Mesenchymal stem cell (in vitro differentiated cells and primary cell): ENCODE measurements around the gene TOM1L2.

Experiments used
- DNase-seq: peaks from one replicate; pipeline ENCODE4 v3.0.0-alpha.2; 2013
- H2AFZ ChIP-seq: one replicate; pipeline ENCODE4 v1.6.1; 2013; ENCODE audit warnings: low read depth, mild to moderate bottlenecking, control low read depth, inconsistent platforms, low read length, moderate library complexity
- H2AK5ac ChIP-seq: 2 replicates; pipeline ENCODE4 v1.6.1; 2013; ENCODE audit warnings: low read length, moderate library complexity, mild to moderate bottlenecking, inconsistent platforms; ENCODE audit not compliant: severe bottlenecking
- H2BK120ac ChIP-seq: one replicate; pipeline ENCODE4 v1.6.1; 2013; ENCODE audit warnings: low read depth, mild to moderate bottlenecking, inconsistent platforms, low read length, moderate library complexity
- H2BK12ac ChIP-seq, 2 experiments: one replicate each; pipeline ENCODE4 v1.6.1; 2013; ENCODE audit warnings: inconsistent platforms in 2 of 2, low read length in 2 of 2, mild to moderate bottlenecking in 2 of 2, moderate library complexity in 2 of 2, control low read depth in 1 of 2
- H2BK15ac ChIP-seq: one replicate; pipeline ENCODE4 v1.6.1; 2013; ENCODE audit warnings: mild to moderate bottlenecking, low read depth, inconsistent platforms; ENCODE audit not compliant: poor library complexity, severe bottlenecking
- H2BK5ac ChIP-seq: 2 replicates; pipeline ENCODE4 v1.6.1; 2013; ENCODE audit warnings: low read depth, mild to moderate bottlenecking, low read length, control low read depth, inconsistent platforms; ENCODE audit not compliant: poor library complexity, severe bottlenecking
- H3K14ac ChIP-seq, 2 experiments: one replicate each; pipeline ENCODE4 v1.6.1; 2013; ENCODE audit warnings: inconsistent platforms in 2 of 2, low read length in 2 of 2, control low read depth in 1 of 2, mild to moderate bottlenecking in 1 of 2, moderate library complexity in 1 of 2
- H3K18ac ChIP-seq, 2 experiments: one replicate each; pipeline ENCODE4 v1.6.1; 2013; ENCODE audit warnings: inconsistent platforms in 2 of 2, low read length in 2 of 2, control low read depth in 1 of 2, low read depth in 1 of 2, mild to moderate bottlenecking in 1 of 2
- H3K23ac ChIP-seq, 2 experiments: one replicate each; pipeline ENCODE4 v1.6.1; 2013; ENCODE audit warnings: inconsistent platforms in 2 of 2, low read length in 2 of 2, mild to moderate bottlenecking in 2 of 2, moderate library complexity in 2 of 2, control low read depth in 1 of 2
- H3K27ac ChIP-seq: 2 replicates; pipeline ENCODE4 v1.5.1; 2013; ENCODE audit warnings: mild to moderate bottlenecking, moderate library complexity, low read length, control low read depth, inconsistent platforms; ENCODE audit not compliant: poor library complexity, severe bottlenecking
- H3K27me3 ChIP-seq, 2 experiments: 2 replicates each; pipeline versions ENCODE4 v1.6.1 to v1.7.0; 2013; ENCODE audit warnings: low read length in 2 of 2, mild to moderate bottlenecking in 2 of 2, moderate library complexity in 2 of 2, control low read depth in 1 of 2, inconsistent platforms in 1 of 2; ENCODE audit not compliant: control insufficient read depth in 1 of 2, insufficient read depth in 1 of 2
- H3K36me3 ChIP-seq, 2 experiments: 2 replicates each; pipeline versions ENCODE4 v1.6.1 to v1.7.0; 2013; ENCODE audit warnings: low read length in 2 of 2, control low read depth in 1 of 2, inconsistent platforms in 1 of 2, low read depth in 1 of 2, mild to moderate bottlenecking in 1 of 2; ENCODE audit not compliant: insufficient read depth in 2 of 2, control insufficient read depth in 1 of 2
- H3K4ac ChIP-seq, 2 experiments: one replicate each; pipeline ENCODE4 v1.6.1; 2013; ENCODE audit warnings: inconsistent platforms in 2 of 2, low read length in 2 of 2, mild to moderate bottlenecking in 2 of 2, moderate library complexity in 2 of 2, control low read depth in 1 of 2, low read depth in 1 of 2
- H3K4me1 ChIP-seq: 2 replicates; pipeline ENCODE4 v1.6.1; 2013; ENCODE audit warnings: low read depth, low read length, control low read depth; ENCODE audit not compliant: control insufficient read depth, insufficient read depth
- H3K4me2 ChIP-seq: 2 replicates; pipeline ENCODE4 v1.6.1; 2013; ENCODE audit warnings: low read length, mild to moderate bottlenecking, inconsistent platforms; ENCODE audit not compliant: poor library complexity, severe bottlenecking
- H3K4me3 ChIP-seq, 2 experiments: 2 replicates each; pipeline versions ENCODE4 v1.5.1 to v1.7.0; 2013; ENCODE audit warnings: low read length in 2 of 2, mild to moderate bottlenecking in 2 of 2, control low read depth in 1 of 2, low read depth in 1 of 2; ENCODE audit not compliant: insufficient read depth in 1 of 2
- H3K79me1 ChIP-seq: replicated peaks from 2 replicates; pipeline ENCODE4 v1.6.1; 2013; ENCODE audit warnings: mild to moderate bottlenecking, control low read depth, low read length, inconsistent platforms; ENCODE audit not compliant: poor library complexity, severe bottlenecking
- H3K9ac ChIP-seq: 2 replicates; pipeline ENCODE4 v1.7.0; 2013; ENCODE audit warnings: mild to moderate bottlenecking, low read length, moderate library complexity
- H3K9me3 ChIP-seq: 2 replicates; pipeline ENCODE4 v1.7.0; 2013; ENCODE audit warnings: mild to moderate bottlenecking, low read length; ENCODE audit not compliant: control insufficient read depth
- H4K8ac ChIP-seq: one replicate; pipeline ENCODE4 v1.6.1; 2013; ENCODE audit warnings: inconsistent platforms, mild to moderate bottlenecking, low read length, moderate library complexity
- H4K91ac ChIP-seq: one replicate; pipeline ENCODE4 v1.6.1; 2013; ENCODE audit warnings: mild to moderate bottlenecking, low read length, inconsistent platforms
- WGBS: methylation state at CpG from one replicate; pipeline ENCODE4 v1.1.7; 2013; ENCODE audit warnings: mixed read lengths; 5-methylcytosine and 5-hydroxymethylcytosine counted together

TOM1L2 gene

DNA sequence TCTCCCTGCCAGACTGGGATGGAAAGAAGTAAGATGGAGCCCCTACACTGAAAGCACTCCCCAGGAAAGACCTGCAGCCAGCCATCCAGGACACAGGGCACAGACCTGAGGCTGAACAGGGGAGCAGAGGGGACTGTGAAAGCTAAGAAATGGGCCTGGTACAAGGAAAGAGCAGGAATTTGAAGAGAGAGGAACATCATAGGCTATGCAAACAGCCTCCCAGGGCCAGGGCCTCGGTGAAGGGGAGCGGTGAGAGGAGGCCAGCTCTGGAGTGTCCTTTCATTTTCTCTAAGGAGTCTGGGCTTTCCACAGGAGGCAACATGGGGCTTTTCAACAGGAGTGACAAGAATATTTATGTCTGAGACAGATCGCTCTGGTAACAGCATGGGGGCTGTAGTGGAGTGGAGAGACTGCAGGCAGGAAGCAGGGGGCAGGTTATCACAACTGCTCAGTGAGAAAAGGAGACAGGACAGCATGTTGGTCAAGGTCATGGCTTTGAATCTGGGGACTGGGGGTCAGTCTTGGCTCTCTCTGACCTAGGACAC, 50.1 kb downstream of the TOM1L2 start:
- peak; percentile 77 for DNase-seq
- peak overlapping the region; percentile 49 to 88 for H3K18ac ChIP-seq
- peak overlapping the region; percentile 21 for H2BK5ac ChIP-seq
- peak overlapping the region; percentile 55 for H2BK15ac ChIP-seq
- peak overlapping the region; percentile 50 to 83 for H3K4ac ChIP-seq
- H3K4me2 ChIP-seq, result peak overlapping the region; percentile 17
- peaks cover 20% of the 10 kb centered on the region for H3K79me1 ChIP-seq
- H4K8ac ChIP-seq, result peak overlapping the region; percentile 47
- H3K4me3 ChIP-seq, result no peak overlapping the region
- H3K14ac ChIP-seq, result peak overlapping the region in 1 of 2 experiments; percentile 69
- peak overlapping the region in 1 of 2 experiments; percentile 41 for H3K23ac ChIP-seq
- H2BK12ac ChIP-seq, result peak overlapping the region; percentile 82 to 98
- peaks cover 33% of the 10 kb centered on the region for H3K4me1 ChIP-seq
- H3K36me3 ChIP-seq, result no peaks in the 10 kb centered on the region
- H3K9me3 ChIP-seq, result no peaks in the 10 kb centered on the region
- 12% methylated on average over 3 of the region's 3 CpGs for WGBS
- no peak overlapping the region for H2AFZ ChIP-seq
- peak overlapping the region; percentile 90 for H3K27ac ChIP-seq
- H3K9ac ChIP-seq, result no peak overlapping the region
- no peaks in the 10 kb centered on the region for H3K27me3 ChIP-seq
- H2BK120ac ChIP-seq, result peak overlapping the region; percentile 97
- peak overlapping the region; percentile 95 for H2AK5ac ChIP-seq
- peak overlapping the region; percentile 83 for H4K91ac ChIP-seq

DNA sequence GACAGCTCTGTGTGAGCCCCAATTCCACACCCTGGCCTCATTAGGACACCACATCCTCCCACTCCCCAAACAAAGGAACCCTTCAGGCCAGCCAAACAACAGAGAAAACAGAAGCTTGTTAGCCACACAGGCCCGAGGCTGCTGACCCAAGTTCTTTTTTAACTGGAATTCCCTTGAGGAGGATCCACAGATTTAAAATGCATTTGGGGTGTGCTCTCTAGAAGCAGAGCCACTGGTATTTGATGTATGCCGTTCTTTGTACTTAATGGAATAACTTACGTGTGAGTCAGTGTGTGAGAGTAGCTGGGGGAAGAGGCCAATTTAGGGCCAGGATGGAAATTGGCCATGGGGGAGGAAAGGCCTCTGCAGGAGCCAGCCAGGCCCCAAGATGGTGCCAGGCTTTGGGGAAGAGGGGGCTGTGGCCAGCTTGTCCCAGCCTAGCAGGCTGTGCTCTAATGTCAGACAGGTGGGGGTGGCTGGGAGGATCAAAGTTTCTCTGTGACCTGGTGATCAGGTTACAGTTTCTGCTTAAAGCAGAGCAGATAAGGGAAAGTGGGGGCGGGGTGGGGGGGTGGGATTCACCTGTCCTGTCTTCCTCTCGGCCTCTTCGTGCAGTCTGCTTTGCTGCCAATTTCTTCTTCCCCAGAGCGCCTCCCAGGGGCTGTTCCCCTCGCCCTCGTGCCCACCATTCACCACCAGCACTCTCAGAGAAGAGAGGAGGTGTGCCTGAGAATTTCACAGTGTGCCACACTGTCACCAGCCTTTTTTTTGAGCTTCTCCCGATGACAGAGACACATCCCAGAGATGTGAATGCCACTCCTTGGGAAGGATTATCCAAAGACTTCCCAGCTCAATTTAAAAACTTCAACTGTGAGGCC, 50.8 kb downstream of the TOM1L2 start:
- peak overlapping the region; percentile 96 for H4K8ac ChIP-seq
- H3K4ac ChIP-seq, result peak overlapping the region; percentile 57 to 83
- H3K27me3 ChIP-seq, result no peaks in the 10 kb centered on the region
- H2BK5ac ChIP-seq, result peak overlapping the region; percentile 77
- DNase-seq, result peak; percentile 81
- H3K14ac ChIP-seq, result peak overlapping the region in 1 of 2 experiments; percentile 44
- H3K4me3 ChIP-seq, result peak overlapping the region in 1 of 2 experiments; percentile 4
- peaks cover 22% of the 10 kb centered on the region for H3K79me1 ChIP-seq
- H2BK15ac ChIP-seq, result peak overlapping the region; percentile 74
- H3K18ac ChIP-seq, result peak overlapping the region; percentile 52 to 88
- peak overlapping the region; percentile 20 for H3K4me2 ChIP-seq
- peak overlapping the region; percentile 87 for H4K91ac ChIP-seq
- H2AFZ ChIP-seq, result no peak overlapping the region
- H3K27ac ChIP-seq, result peak overlapping the region; percentile 96
- H3K36me3 ChIP-seq, result no peaks in the 10 kb centered on the region
- H3K23ac ChIP-seq, result peak overlapping the region in 1 of 2 experiments; percentile 41
- H2BK12ac ChIP-seq, result peak overlapping the region; percentile 82 to 98
- peak overlapping the region; percentile 72 for H3K9ac ChIP-seq
- peak overlapping the region; percentile 95 for H2AK5ac ChIP-seq
- 22% methylated on average over 8 of the region's 10 CpGs for WGBS
- peaks cover 32% of the 10 kb centered on the region for H3K4me1 ChIP-seq
- H3K9me3 ChIP-seq, result no peaks in the 10 kb centered on the region
- H2BK120ac ChIP-seq, result peak overlapping the region; percentile 97

DNA sequence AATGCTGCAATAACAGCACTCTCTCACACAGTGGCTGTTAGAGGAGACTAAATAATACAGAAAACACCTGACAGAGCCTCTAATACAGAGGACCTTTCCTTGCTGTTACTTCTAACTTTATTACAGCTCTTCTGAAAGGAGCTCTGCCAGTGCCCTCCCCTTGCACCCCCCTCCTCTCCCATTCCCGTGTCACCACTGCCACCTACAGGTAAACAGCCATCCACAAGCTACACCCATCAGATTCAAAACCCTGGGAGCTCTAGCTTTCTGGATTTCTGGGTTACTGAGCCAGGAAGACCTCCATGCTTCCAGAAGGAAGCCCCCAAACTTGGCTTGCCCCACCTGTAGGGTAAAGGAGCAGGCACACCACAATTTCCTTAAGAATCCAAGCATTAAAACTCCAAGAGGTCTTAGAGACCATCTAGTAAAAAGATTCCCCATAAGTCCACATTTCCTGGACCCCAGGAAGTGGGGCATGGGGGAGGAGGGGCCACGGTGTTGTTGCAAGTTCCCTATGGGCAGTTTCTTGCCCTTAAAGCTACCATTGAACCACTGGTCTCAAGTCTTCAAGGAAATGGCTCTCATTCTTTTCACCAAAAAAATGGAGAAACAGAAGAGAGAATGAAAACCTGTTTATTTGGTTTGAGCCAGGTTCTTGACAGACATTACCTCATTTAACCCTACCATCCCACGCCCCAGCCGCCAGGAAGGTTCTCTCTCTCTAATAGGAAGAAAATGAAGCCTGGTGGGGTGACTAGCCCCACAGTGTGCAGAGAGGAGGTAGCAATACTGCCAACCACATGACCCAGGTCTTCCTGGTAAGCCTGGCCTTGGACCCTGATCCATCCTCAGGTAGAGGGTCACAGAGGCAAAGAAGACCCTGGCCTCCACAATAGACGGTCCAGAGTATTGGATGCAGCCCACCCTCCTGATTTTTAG, 52.8 kb downstream of the TOM1L2 start:
- H3K4me3 ChIP-seq, result no peak overlapping the region
- H3K4me2 ChIP-seq, result no peak overlapping the region
- no peaks in the 10 kb centered on the region for H3K9me3 ChIP-seq
- peak overlapping the region; percentile 91 for H2AK5ac ChIP-seq
- H2BK15ac ChIP-seq, result peak overlapping the region; percentile 90
- peak overlapping the region; percentile 37 to 75 for H3K18ac ChIP-seq
- H4K91ac ChIP-seq, result peak overlapping the region; percentile 83
- H3K4me1 ChIP-seq, result peaks cover 32% of the 10 kb centered on the region
- H3K27me3 ChIP-seq, result no peaks in the 10 kb centered on the region
- H3K23ac ChIP-seq, result no peak overlapping the region
- peak; percentile 83 for DNase-seq
- peak overlapping the region; percentile 79 for H2BK120ac ChIP-seq
- no peak overlapping the region for H3K14ac ChIP-seq
- WGBS, result 45% methylated on average over 3 of the region's 5 CpGs
- H3K4ac ChIP-seq, result peak overlapping the region; percentile 43 to 75
- peaks cover 19% of the 10 kb centered on the region for H3K79me1 ChIP-seq
- no peak overlapping the region for H3K27ac ChIP-seq
- peak overlapping the region; percentile 72 for H4K8ac ChIP-seq
- H2BK5ac ChIP-seq, result no peak overlapping the region
- H3K36me3 ChIP-seq, result no peaks in the 10 kb centered on the region
- peak overlapping the region; percentile 44 for H3K9ac ChIP-seq
- no peak overlapping the region for H2AFZ ChIP-seq
- H2BK12ac ChIP-seq, result peak overlapping the region; percentile 11 to 98
